Karpas-422 (cell line): ENCODE results near the gene KDM4E. TPM values are rescaled to one million over a fixed set of nuclear protein-coding genes. Genes with fewer than 3 reads are reported as not detected.

Experiments
- total RNA-seq: library from RNA; depleted of rRNA; stranded (reverse); fragments of >200 nt; shearing (Covaris generic); gene quantifications from 2 replicates; pipeline ENCODE4 v1.2.3, GENCODE V29; 2014; ENCODE audit warnings: low replicate concordance; rRNA removed

Gene KDM4E
- total RNA-seq, 1 experiment from 2014 or later = not detected

Other genes starting within 250 kb of the KDM4E start
- 104 and 117 TPM in 2 replicates for gene CWC15, start 51.7 kb upstream of the KDM4E start, total RNA-seq
- gene KDM4D, start 51.5 kb upstream of the KDM4E start, total RNA-seq = 1.9 and 3.6 TPM in 2 replicates
- not detected in 2 replicates for gene KDM4F, start 24.2 kb downstream of the KDM4E start, total RNA-seq
- 50.0 and 111 TPM in 2 replicates for gene SRSF8, start 41.7 kb downstream of the KDM4E start, total RNA-seq
- 11.0 and 12.8 TPM in 2 replicates for gene ENDOD1, start 64.6 kb downstream of the KDM4E start, total RNA-seq
- gene SESN3, start 205.9 kb downstream of the KDM4E start, total RNA-seq = 21.4 and 58.9 TPM in 2 replicates